Raji (cell line): ENCODE data around the gene KIRREL3.

Source experiments
- POLR2A ChIP-seq: IDR thresholded peaks from 2 replicates; pipeline ENCODE4 v1.6.1; 2011; ENCODE audit warnings: low read depth, low read length, control low read depth; ENCODE audit not compliant: insufficient read depth

KIRREL3 gene

GRCh38 chr11:126978165-126978564, 22.4 kb downstream of the KIRREL3 start:
- no peak for TF ChIP-seq POLR2A

GRCh38 chr11:126973051-126973450, 27.5 kb downstream of the KIRREL3 start:
- TF ChIP-seq POLR2A, result no peak

GRCh38 chr11:126971305-126971704, 29.3 kb downstream of the KIRREL3 start:
- TF ChIP-seq POLR2A, result no peak

GRCh38 chr11:126969865-126970479, 30.6 kb downstream of the KIRREL3 start:
- no peak for TF ChIP-seq POLR2A

- TF ChIP-seq POLR2A, result no peak
Measured at GRCh38 chr11:126968915-126969314, 31.7 kb downstream of the KIRREL3 start.

GRCh38 chr11:126965331-126965730, 35.2 kb downstream of the KIRREL3 start:
- TF ChIP-seq POLR2A, result no peak

- TF ChIP-seq POLR2A, result no peak
Measured at GRCh38 chr11:126963603-126964363, 36.8 kb downstream of the KIRREL3 start.

- TF ChIP-seq POLR2A, result no peak
Measured at GRCh38 chr11:126963115-126963514, 37.5 kb downstream of the KIRREL3 start.

GRCh38 chr11:126959700-126960099, 40.9 kb downstream of the KIRREL3 start:
- TF ChIP-seq POLR2A, result no peak

- no peak for TF ChIP-seq POLR2A
Measured at GRCh38 chr11:126956635-126957034, 43.9 kb downstream of the KIRREL3 start.

GRCh38 chr11:126951465-126951864, 49.1 kb downstream of the KIRREL3 start:
- no peak for TF ChIP-seq POLR2A

GRCh38 chr11:126949066-126949891, 51.3 kb downstream of the KIRREL3 start:
- TF ChIP-seq POLR2A, result no peak

GRCh38 chr11:126948563-126948962, 52.0 kb downstream of the KIRREL3 start:
- no peak for TF ChIP-seq POLR2A

GRCh38 chr11:126945319-126945718, 55.3 kb downstream of the KIRREL3 start:
- no peak for TF ChIP-seq POLR2A

GRCh38 chr11:126943316-126943715, 57.3 kb downstream of the KIRREL3 start:
- no peak for TF ChIP-seq POLR2A

- no peak for TF ChIP-seq POLR2A
Measured at GRCh38 chr11:126942146-126942545, 58.4 kb downstream of the KIRREL3 start.
